ENCODE results near the gene PACRGL.

PACRGL gene

GRCh38 chr4:20675786-20676185, 24.5 kb upstream of the PACRGL start:
- POLR2A ChIA-PET, result no interaction called here
- no peak for TF ChIP-seq CTCF (IDR thresholded peaks at IDR 0.05; ENCODE audit: control extremely low read depth, extremely low read depth, low read depth, missing control alignments)
- CTCF ChIA-PET, result interaction anchor here (1.0 to 1.9 kb wide), 3 partner anchors 9 to 254 kb away, joined by 3 to 16 read pairs (median 3); no protein-coding TSS in a partner anchor
- no peak for DNase-seq (ENCODE audit: extremely low spot score)

GRCh38 chr4:20676501-20677197, 23.6 kb upstream of the PACRGL start:
- no peak for DNase-seq (ENCODE audit: extremely low spot score)
- CTCF ChIA-PET, result interaction anchor here (1.2 kb wide), 1 partner anchor 9 kb away, joined by 5 read pairs; no protein-coding TSS in a partner anchor
- TF ChIP-seq CTCF (IDR thresholded peaks at IDR 0.05; ENCODE audit: control extremely low read depth, extremely low read depth, low read depth, missing control alignments), result no peak
- POLR2A ChIA-PET, result no interaction called here

- POLR2A ChIA-PET, result no interaction called here
- CTCF ChIA-PET, result no interaction called here
These were observed 21.9 kb upstream of the PACRGL start for GRCh38 chr4:20678400-20678799.

GRCh38 chr4:20679951-20680350, 20.3 kb upstream of the PACRGL start:
- no peak for DNase-seq (ENCODE audit: extremely low spot score)
- ChIA-PET CTCF (interaction anchor here (1.8 kb wide), 1 partner anchor 13 kb away, joined by 4 read pairs; no protein-coding TSS in a partner anchor), POLR2A (no interaction called here)
- no peak for TF ChIP-seq CTCF (IDR thresholded peaks at IDR 0.05; ENCODE audit: control extremely low read depth, extremely low read depth, low read depth, missing control alignments)

More at GRCh38 chr4:20678400-20678799, 21.9 kb upstream of the PACRGL start:
- no peak for DNase-seq (ENCODE audit: extremely low spot score)
- no peak for TF ChIP-seq CTCF (IDR thresholded peaks at IDR 0.05; ENCODE audit: control extremely low read depth, extremely low read depth, low read depth, missing control alignments)

- no peak for TF ChIP-seq CTCF (IDR thresholded peaks at IDR 0.05; ENCODE audit: control extremely low read depth, extremely low read depth, low read depth, missing control alignments)
- CTCF ChIA-PET, result interaction anchor here (0.9 to 1.8 kb wide), 2 partner anchors 12 to 285 kb away, joined by 3 to 4 read pairs; no protein-coding TSS in a partner anchor
- no peak for DNase-seq (ENCODE audit: extremely low spot score)
- POLR2A ChIA-PET, result no interaction called here
These were observed 19.5 kb upstream of the PACRGL start for GRCh38 chr4:20680736-20681135.

GRCh38 chr4:20681271-20681670, 19.0 kb upstream of the PACRGL start:
- no peak for DNase-seq (ENCODE audit: extremely low spot score)
- TF ChIP-seq CTCF (IDR thresholded peaks at IDR 0.05; ENCODE audit: control extremely low read depth, extremely low read depth, low read depth, missing control alignments), result no peak
- ChIA-PET POLR2A (no interaction called here), CTCF (interaction anchor here (0.9 to 1.8 kb wide), 2 partner anchors 11 to 286 kb away, joined by 3 to 4 read pairs; no protein-coding TSS in a partner anchor)

Data from GM10248 (cell line).